Ascending aorta (tissue), 2 donors: Measurements from ENCODE around the gene RTCA. TPM values are rescaled to one million over a fixed set of nuclear protein-coding genes. Genes with fewer than 3 reads are reported as not detected.

Source experiments
- DNase-seq, 2 donors: peaks; one replicate each; pipeline ENCODE4 v3.0.0-alpha.2; 2019; ENCODE audit warnings: low spot score in 2 of 2
- H3K27ac ChIP-seq, 2 donors: fragments of 200-600 bp; sonication (generic); one replicate each; pipeline ENCODE4 v1.5.1; 2016 to 2017; ENCODE audit warnings: mild to moderate bottlenecking in 1 of 2
- H3K27me3 ChIP-seq: fragments of 200-600 bp; sonication (generic); one replicate; pipeline ENCODE4 v1.5.1; 2017
- H3K36me3 ChIP-seq, 2 donors: fragments of 200-600 bp; sonication (generic); one replicate each; pipeline ENCODE4 v1.5.1; 2016
- H3K4me1 ChIP-seq, 2 donors: fragments of 200-600 bp; sonication (generic); one replicate each; pipeline ENCODE4 v1.5.1; 2016 to 2017; ENCODE audit warnings: mild to moderate bottlenecking in 1 of 2
- H3K4me3 ChIP-seq, 2 donors: fragments of 200-600 bp; sonication (generic); one replicate each; pipeline ENCODE4 v1.5.1; 2016 to 2017; ENCODE audit warnings: mild to moderate bottlenecking in 1 of 2
- H3K9me3 ChIP-seq, 2 donors: fragments of 200-600 bp; sonication (generic); one replicate each; pipeline ENCODE4 v1.5.1; 2016
- intact Hi-C: fragments of 100-400 bp; cut with DNase I; formaldehyde crosslinking; loops from one replicate; pipeline ENCODE4 v1.15.1; 2023
- total RNA-seq: library from RNA; depleted of rRNA; stranded (reverse); fragments of >200 nt; gene quantifications from one replicate; pipeline ENCODE4 v1.1.0, GENCODE V29; 2016
- TF ChIP-seq, protein P1 (sequence below), 3 experiments: fragments of 200-600 bp in 2 of 3; fragments of 450-650 bp in 1 of 3; sonication (generic) in 2 of 3; IDR thresholded peaks; one replicate each; pipeline ENCODE4 v1.5.1; 2016 to 2019; ENCODE audit warnings: antibody characterized with exemption in 3 of 3, mild to moderate bottlenecking in 1 of 3, moderate library complexity in 1 of 3

RTCA gene
- total RNA-seq, 1 donor from 2014 or later = 2.8 TPM

DNA sequence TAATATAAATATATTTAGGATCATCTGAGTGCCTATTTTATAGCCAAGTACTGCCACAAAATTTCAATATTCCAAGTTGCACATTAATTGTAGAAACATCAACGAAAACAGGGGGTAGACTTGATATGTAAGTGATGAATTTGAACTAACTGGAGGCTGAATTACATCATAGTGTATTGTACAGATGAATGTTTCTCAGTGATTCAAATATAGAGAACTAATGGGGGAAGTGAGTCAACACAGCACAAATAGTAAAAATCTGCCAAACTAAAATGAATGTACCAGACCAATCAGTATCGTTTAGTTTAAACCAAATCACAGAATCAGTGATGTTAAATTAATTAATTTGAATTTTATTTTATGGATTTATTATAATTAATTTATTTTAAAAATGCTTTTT is 42.8 kb downstream of the RTCA start:
- Histone ChIP-seq H3K36me3 (no peaks in the 10 kb centered on the region), H3K4me3 (no peak overlapping the region), H3K27ac (no peak overlapping the region), H3K4me1 (no peaks in the 10 kb centered on the region), H3K9me3 (no peaks in the 10 kb centered on the region), H3K27me3 (no peaks in the 10 kb centered on the region)
- intact Hi-C loops = no loop called here
- TF ChIP-seq, protein P1, sequence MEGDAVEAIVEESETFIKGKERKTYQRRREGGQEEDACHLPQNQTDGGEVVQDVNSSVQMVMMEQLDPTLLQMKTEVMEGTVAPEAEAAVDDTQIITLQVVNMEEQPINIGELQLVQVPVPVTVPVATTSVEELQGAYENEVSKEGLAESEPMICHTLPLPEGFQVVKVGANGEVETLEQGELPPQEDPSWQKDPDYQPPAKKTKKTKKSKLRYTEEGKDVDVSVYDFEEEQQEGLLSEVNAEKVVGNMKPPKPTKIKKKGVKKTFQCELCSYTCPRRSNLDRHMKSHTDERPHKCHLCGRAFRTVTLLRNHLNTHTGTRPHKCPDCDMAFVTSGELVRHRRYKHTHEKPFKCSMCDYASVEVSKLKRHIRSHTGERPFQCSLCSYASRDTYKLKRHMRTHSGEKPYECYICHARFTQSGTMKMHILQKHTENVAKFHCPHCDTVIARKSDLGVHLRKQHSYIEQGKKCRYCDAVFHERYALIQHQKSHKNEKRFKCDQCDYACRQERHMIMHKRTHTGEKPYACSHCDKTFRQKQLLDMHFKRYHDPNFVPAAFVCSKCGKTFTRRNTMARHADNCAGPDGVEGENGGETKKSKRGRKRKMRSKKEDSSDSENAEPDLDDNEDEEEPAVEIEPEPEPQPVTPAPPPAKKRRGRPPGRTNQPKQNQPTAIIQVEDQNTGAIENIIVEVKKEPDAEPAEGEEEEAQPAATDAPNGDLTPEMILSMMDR (IDR thresholded peaks at IDR 0.05) = no peak
- no peak for DNase-seq

DNA sequence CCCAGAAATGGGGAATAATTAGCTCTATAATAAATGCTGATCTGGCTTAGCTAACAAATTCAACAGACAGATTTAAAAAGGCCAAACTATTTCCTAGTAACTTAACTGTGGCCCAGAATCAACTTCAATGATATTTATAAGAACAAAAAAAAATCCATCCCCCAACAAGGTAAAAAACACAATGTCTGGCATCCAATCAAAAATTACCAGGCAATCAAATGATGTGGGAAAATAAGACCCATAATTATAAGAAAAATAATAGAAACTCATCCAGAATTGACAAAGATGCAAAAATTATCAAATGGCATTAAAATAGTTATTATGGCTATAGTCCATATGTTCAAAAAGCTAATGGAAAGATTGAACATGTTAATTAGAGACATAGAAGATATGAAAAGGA is 43.8 kb downstream of the RTCA start:
- no peak for DNase-seq
- intact Hi-C loops = no loop called here

DNA sequence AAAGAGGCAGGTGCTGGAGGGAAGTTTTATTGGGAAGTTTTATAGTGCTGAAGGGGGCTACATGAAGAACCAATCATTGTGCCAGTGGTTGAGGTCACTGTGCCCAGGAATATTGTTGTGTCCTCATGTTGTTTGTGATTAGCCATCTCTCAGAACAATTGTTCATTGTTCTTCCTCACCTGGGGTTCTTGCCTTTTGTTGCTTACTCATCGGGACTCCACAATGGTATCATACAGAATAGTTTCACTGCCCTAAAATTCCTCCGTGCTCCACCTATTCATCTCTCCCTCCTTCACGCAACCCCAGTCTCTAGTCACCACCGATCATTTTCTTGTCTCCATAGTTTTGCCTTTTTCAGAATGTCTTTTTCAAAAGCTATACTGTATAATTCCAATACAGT is 47.4 kb downstream of the RTCA start:
- no peaks in the 10 kb centered on the region for H3K27me3 ChIP-seq
- no peaks in the 10 kb centered on the region for H3K4me1 ChIP-seq
- H3K4me3 ChIP-seq = no peak overlapping the region
- TF ChIP-seq, protein P1 (IDR thresholded peaks at IDR 0.05) = no peak
- H3K9me3 ChIP-seq = no peaks in the 10 kb centered on the region
- H3K27ac ChIP-seq = no peak overlapping the region
- intact Hi-C loops = no loop called here
- no peaks in the 10 kb centered on the region for H3K36me3 ChIP-seq
- no peak for DNase-seq

More for the DNA sequence above, 43.8 kb downstream of the RTCA start:
- TF ChIP-seq, protein P1 (IDR thresholded peaks at IDR 0.05) = no peak
- H3K4me1 ChIP-seq = no peaks in the 10 kb centered on the region
- H3K27ac ChIP-seq = no peak overlapping the region
- no peaks in the 10 kb centered on the region for H3K36me3 ChIP-seq
- no peaks in the 10 kb centered on the region for H3K9me3 ChIP-seq
- no peaks in the 10 kb centered on the region for H3K27me3 ChIP-seq
- no peak overlapping the region for H3K4me3 ChIP-seq

DNA sequence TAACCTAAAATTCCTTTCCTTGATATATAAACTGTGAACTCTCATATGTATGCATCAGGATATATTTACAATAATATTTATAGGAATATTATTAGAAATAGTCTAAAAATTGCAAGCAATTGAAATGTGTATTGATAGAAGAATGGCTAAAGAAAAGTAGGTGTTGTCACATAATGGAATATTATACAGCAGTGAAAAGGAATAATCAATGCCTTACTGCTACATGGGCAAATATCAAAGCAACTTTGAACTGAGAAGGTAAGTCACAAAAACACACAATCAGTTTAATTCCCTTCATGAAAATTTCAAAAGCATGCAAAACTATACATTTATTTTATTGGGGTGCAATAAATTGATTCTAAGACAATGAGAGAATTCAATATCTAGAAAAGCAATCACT is 50.6 kb downstream of the RTCA start:
- no peaks in the 10 kb centered on the region for H3K27me3 ChIP-seq
- no peak overlapping the region for H3K27ac ChIP-seq
- no peaks in the 10 kb centered on the region for H3K36me3 ChIP-seq
- intact Hi-C loops = no loop called here
- no peak for DNase-seq
- TF ChIP-seq, protein P1 (IDR thresholded peaks at IDR 0.05) = no peak
- no peak overlapping the region for H3K4me3 ChIP-seq
- no peaks in the 10 kb centered on the region for H3K4me1 ChIP-seq
- H3K9me3 ChIP-seq = peaks cover 0 to 13% of the 10 kb centered on the region in 2 donors

DNA sequence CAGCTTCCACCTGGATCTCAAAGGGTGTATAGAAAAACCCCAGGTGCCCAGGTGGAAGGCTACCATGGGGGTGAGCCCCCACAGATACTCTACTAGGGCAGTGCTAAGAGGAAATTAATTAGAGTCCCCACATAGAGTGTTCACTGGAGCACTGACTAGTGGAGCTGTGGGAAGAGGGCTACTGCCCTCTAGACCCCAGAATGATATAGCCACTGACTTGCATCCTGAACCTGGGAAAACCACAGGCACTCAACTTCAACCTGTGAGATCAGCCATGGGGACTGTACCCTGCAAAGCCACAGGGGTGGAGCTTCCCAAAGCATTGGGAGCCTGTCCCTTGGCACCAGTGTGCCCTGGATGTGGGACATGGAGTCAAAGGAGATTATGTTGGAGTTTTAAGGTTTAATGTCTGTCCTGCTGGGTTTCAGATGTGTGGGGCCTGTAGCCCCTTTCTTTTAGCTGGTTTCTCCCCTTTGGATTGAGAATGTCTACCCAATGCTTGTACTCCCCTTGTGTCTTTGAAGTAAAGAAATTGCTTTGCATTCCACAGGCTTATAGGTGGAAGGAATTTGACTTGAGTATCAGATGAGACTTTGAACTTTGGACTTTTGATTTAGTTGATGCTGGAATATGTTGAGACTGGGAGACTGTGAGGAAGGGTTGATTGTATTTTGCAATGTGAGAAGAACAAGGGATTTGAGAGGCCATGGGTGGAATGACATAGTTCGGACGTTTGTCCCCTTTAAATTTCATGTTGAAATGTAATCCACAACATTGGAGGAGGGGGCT is 54.5 kb downstream of the RTCA start:
- Histone ChIP-seq H3K9me3 (peaks cover 0 to 13% of the 10 kb centered on the region in 2 donors), H3K4me3 (no peak overlapping the region), H3K27ac (no peak overlapping the region), H3K36me3 (no peaks in the 10 kb centered on the region), H3K4me1 (no peaks in the 10 kb centered on the region), H3K27me3 (no peaks in the 10 kb centered on the region)
- no peak for DNase-seq
- intact Hi-C loops = no loop called here
- TF ChIP-seq, protein P1 (IDR thresholded peaks at IDR 0.05) = no peak
